GM23338 (cell line): ENCODE results near the gene IL4I1. TPM values are rescaled to one million over a fixed set of nuclear protein-coding genes. Genes with fewer than 3 reads are reported as not detected.

Experiments used
- ATAC-seq: fragments of 200-7000 bp; cut with Tn5 transposase; 3 replicates; pipeline ENCODE4 v1.9.1; 2020
- DNase-seq: peaks from one replicate; pipeline ENCODE4 v3.0.0-alpha.2; 2015; ENCODE audit warnings: low spot score
- H2AFZ ChIP-seq: fragments of 200-600 bp; sonication (generic); 2 replicates; pipeline ENCODE4 v1.8.0; 2016; ENCODE audit warnings: antibody characterized with exemption, mild to moderate bottlenecking, moderate library complexity
- H3F3A ChIP-seq: fragments of 200-600 bp; sonication (generic); replicated peaks from 2 replicates; pipeline ENCODE4 v1.8.0; 2017; ENCODE audit warnings: antibody characterized with exemption, mixed run types, low read depth
- H3K27ac ChIP-seq: fragments of 200-600 bp; sonication (generic); 2 replicates; pipeline ENCODE4 v1.6.1; 2016; ENCODE audit warnings: low read depth
- H3K27me3 ChIP-seq: fragments of 200-600 bp; sonication (generic); 2 replicates; pipeline ENCODE4 v1.8.0; 2016; ENCODE audit warnings: mild to moderate bottlenecking, mixed run types, moderate library complexity; ENCODE audit not compliant: insufficient read depth
- H3K36me3 ChIP-seq: fragments of 200-600 bp; sonication (generic); 2 replicates; pipeline ENCODE4 v1.8.0; 2016; ENCODE audit warnings: mild to moderate bottlenecking; ENCODE audit not compliant: insufficient read depth
- H3K4me1 ChIP-seq: fragments of 200-600 bp; sonication (generic); 2 replicates; pipeline ENCODE4 v1.8.0; 2016; ENCODE audit warnings: mild to moderate bottlenecking, moderate library complexity; ENCODE audit not compliant: insufficient read depth
- H3K4me2 ChIP-seq: fragments of 200-600 bp; sonication (generic); 2 replicates; pipeline ENCODE4 v1.7.1; 2017; ENCODE audit warnings: mixed run types
- H3K4me3 ChIP-seq: fragments of 200-600 bp; sonication (generic); 2 replicates; pipeline ENCODE4 v1.6.1; 2016; ENCODE audit warnings: mixed run types
- H3K79me2 ChIP-seq: fragments of 200-600 bp; sonication (generic); replicated peaks from 2 replicates; pipeline ENCODE4 v1.8.0; 2017; ENCODE audit warnings: mild to moderate bottlenecking; ENCODE audit not compliant: insufficient read depth
- H3K9me2 ChIP-seq: fragments of 200-600 bp; sonication (generic); 2 replicates; pipeline ENCODE4 v1.8.0; 2017; ENCODE audit not compliant: insufficient read depth
- H4K20me1 ChIP-seq: fragments of 200-600 bp; sonication (generic); replicated peaks from 2 replicates; pipeline ENCODE4 v1.8.0; 2017; ENCODE audit warnings: mild to moderate bottlenecking; ENCODE audit not compliant: insufficient read depth
- H3K27ac Mint-ChIP-seq: 2 replicates; pipeline ENCODE4 v1.8.0; 2020; ENCODE audit warnings: inconsistent platforms, mild to moderate bottlenecking, moderate library complexity, mixed read lengths
- H3K27me3 Mint-ChIP-seq: 3 replicates; pipeline ENCODE4 v1.8.0; 2022; ENCODE audit warnings: low read depth, mild to moderate bottlenecking, moderate library complexity, mixed read lengths, inconsistent platforms; ENCODE audit not compliant: insufficient read depth, poor library complexity
- H3K36me3 Mint-ChIP-seq: 3 replicates; pipeline ENCODE4 v1.8.0; 2021; ENCODE audit warnings: low read depth, mild to moderate bottlenecking, inconsistent platforms, moderate library complexity, mixed read lengths
- H3K4me1 Mint-ChIP-seq: 3 replicates; pipeline ENCODE4 v1.8.0; 2020; ENCODE audit warnings: mild to moderate bottlenecking, inconsistent platforms, mixed read lengths
- H3K4me3 Mint-ChIP-seq: 3 replicates; pipeline ENCODE4 v1.8.0; 2021; ENCODE audit warnings: moderate library complexity, mild to moderate bottlenecking, inconsistent platforms, mixed read lengths
- H3K9me3 Mint-ChIP-seq: 3 replicates; pipeline ENCODE4 v1.8.0; 2020; ENCODE audit warnings: moderate library complexity, mild to moderate bottlenecking, inconsistent platforms, mixed read lengths
- CREB1 ChIP-seq: fragments of 250-450 bp; sonication (Bioruptor Pico); IDR thresholded peaks from 2 replicates; pipeline ENCODE4 v1.5.0; 2020; ENCODE audit warnings: low read depth, mild to moderate bottlenecking, moderate library complexity
- EZH2 ChIP-seq: fragments of 200-600 bp; sonication (generic); IDR thresholded peaks from one replicate; pipeline ENCODE4 v1.8.0; 2017; ENCODE audit warnings: antibody characterized with exemption, mild to moderate bottlenecking, low read depth; ENCODE audit not compliant: unreplicated experiment
- EZH2phosphoT487 ChIP-seq: fragments of 200-600 bp; sonication (generic); IDR thresholded peaks from one replicate; pipeline ENCODE4 v1.8.1; 2018; ENCODE audit warnings: antibody characterized with exemption; ENCODE audit not compliant: unreplicated experiment
- JUNB ChIP-seq: IDR thresholded peaks from one replicate; pipeline ENCODE4 v1.6.1; 2016; ENCODE audit warnings: antibody characterized with exemption; ENCODE audit not compliant: unreplicated experiment
- NANOG ChIP-seq: IDR thresholded peaks from 2 replicates; pipeline ENCODE4 v1.6.1; 2016; ENCODE audit warnings: antibody characterized with exemption, borderline replicate concordance
- POLR2AphosphoS5 ChIP-seq: IDR thresholded peaks from 2 replicates; pipeline ENCODE4 v1.6.1; 2016; ENCODE audit warnings: antibody characterized with exemption, low read depth
- STAT1 ChIP-seq: IDR thresholded peaks from one replicate; pipeline ENCODE4 v1.6.1; 2016; ENCODE audit warnings: antibody characterized with exemption; ENCODE audit not compliant: unreplicated experiment
- ZNF114 ChIP-seq: fragments of 250-450 bp; sonication (Bioruptor Pico); IDR thresholded peaks from 2 replicates; pipeline ENCODE4 v1.5.0; 2020; ENCODE audit warnings: mild to moderate bottlenecking, moderate library complexity
- ZNF331 ChIP-seq: fragments of 250-450 bp; sonication (Bioruptor Pico); IDR thresholded peaks from 2 replicates; pipeline ENCODE4 v1.5.0; 2020; ENCODE audit warnings: low read depth, mild to moderate bottlenecking, moderate library complexity
- polyA plus RNA-seq: library from polyadenylated mRNA; unstranded; fragments of >200 nt; fragmentation: Nextera tagmentation; extraction: Ambion mirVana; gene quantifications from 2 replicates; pipeline ENCODE4 v1.2.1, GENCODE V29; 2016
- total RNA-seq: library from RNA; depleted of rRNA; stranded (reverse); fragments of >200 nt; shearing (Covaris generic); gene quantifications from 2 replicates; pipeline ENCODE4 v1.2.3, GENCODE V29; 2014
- TF ChIP-seq, protein P1 (sequence below): IDR thresholded peaks from one replicate; pipeline ENCODE4 v1.6.1; 2018; ENCODE audit warnings: antibody characterized with exemption; ENCODE audit not compliant: unreplicated experiment
- TF ChIP-seq, protein P2 (sequence below): IDR thresholded peaks from 2 replicates; pipeline ENCODE4 v1.6.1; 2016; ENCODE audit warnings: antibody characterized with exemption
- TF ChIP-seq, protein P3 (sequence below): fragments of 250-450 bp; sonication (Bioruptor Pico); IDR thresholded peaks from 2 replicates; pipeline ENCODE4 v1.5.0; 2020; ENCODE audit warnings: mild to moderate bottlenecking, moderate library complexity
- TF ChIP-seq, protein P4 (sequence below), 2 experiments: fragments of 200-600 bp in 1 of 2; sonication (generic) in 1 of 2; conservative IDR thresholded peaks; 2 replicates each; pipeline versions ENCODE4 v1.5.1 to v1.6.1; 2016 to 2017; ENCODE audit warnings: antibody characterized with exemption in 2 of 2, low read depth in 2 of 2, mild to moderate bottlenecking in 2 of 2, moderate library complexity in 1 of 2

IL4I1 gene
- total and polyA plus RNA-seq, 2 experiments from 2014 or later, result 0.60 to 0.69 TPM

DNA sequence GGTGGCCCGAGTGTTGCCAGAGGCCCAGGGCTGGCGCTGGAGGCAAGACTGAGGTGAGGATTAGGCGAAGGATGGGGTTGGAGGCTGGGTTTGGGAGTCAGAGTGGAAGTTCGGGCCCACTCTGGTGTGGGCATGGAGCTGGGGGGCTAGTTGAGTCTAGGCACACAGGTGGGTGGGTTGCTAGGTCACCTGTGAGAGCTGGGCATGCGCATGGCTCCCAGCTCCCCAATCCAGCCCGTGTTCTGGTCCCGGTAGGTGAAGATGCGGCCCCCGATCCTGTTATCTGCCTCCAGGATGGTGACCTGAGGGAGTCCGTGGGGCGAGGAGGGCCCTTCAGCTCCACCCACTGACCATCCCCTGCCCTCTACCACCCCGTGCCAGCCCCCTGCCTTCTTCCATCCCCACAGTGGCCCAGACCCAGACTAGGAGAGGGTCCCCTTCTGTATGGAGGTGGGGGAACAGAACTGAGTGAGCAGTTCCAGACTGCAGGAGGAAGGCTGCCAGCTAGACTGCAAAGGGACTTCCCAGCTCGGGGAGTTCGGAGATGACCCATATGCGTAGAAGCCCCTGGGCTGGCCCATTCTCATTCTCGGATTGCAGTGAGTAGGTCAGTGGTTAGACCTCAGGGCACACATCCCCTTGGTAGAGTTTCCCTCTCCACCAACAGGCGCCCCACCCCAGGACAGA is 1.7 kb downstream of the IL4I1 start:
- no peaks in the 10 kb centered on the region for H4K20me1 ChIP-seq
- H3K27me3 Mint-ChIP-seq, result peaks cover 21% of the 10 kb centered on the region
- H3K27ac ChIP-seq, result no peak overlapping the region
- H3K4me2 ChIP-seq, result no peak overlapping the region
- H3K79me2 ChIP-seq, result no peaks in the 10 kb centered on the region
- DNase-seq (no peak), ATAC-seq (no peak)
- H3K4me1 ChIP-seq, result peaks cover 9% of the 10 kb centered on the region; the same call in 1 of the 2 replicates
- no peaks in the 10 kb centered on the region; the same call in 2 of the 3 replicates for H3K9me3 Mint-ChIP-seq
- no peak for TF ChIP-seq ZNF114
- no peak for TF ChIP-seq EZH2phosphoT487
- TF ChIP-seq JUNB, result no peak
- no peak for TF ChIP-seq POLR2AphosphoS5
- TF ChIP-seq, protein P1, sequence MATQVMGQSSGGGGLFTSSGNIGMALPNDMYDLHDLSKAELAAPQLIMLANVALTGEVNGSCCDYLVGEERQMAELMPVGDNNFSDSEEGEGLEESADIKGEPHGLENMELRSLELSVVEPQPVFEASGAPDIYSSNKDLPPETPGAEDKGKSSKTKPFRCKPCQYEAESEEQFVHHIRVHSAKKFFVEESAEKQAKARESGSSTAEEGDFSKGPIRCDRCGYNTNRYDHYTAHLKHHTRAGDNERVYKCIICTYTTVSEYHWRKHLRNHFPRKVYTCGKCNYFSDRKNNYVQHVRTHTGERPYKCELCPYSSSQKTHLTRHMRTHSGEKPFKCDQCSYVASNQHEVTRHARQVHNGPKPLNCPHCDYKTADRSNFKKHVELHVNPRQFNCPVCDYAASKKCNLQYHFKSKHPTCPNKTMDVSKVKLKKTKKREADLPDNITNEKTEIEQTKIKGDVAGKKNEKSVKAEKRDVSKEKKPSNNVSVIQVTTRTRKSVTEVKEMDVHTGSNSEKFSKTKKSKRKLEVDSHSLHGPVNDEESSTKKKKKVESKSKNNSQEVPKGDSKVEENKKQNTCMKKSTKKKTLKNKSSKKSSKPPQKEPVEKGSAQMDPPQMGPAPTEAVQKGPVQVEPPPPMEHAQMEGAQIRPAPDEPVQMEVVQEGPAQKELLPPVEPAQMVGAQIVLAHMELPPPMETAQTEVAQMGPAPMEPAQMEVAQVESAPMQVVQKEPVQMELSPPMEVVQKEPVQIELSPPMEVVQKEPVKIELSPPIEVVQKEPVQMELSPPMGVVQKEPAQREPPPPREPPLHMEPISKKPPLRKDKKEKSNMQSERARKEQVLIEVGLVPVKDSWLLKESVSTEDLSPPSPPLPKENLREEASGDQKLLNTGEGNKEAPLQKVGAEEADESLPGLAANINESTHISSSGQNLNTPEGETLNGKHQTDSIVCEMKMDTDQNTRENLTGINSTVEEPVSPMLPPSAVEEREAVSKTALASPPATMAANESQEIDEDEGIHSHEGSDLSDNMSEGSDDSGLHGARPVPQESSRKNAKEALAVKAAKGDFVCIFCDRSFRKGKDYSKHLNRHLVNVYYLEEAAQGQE, result no peak
- TF ChIP-seq, protein P2, sequence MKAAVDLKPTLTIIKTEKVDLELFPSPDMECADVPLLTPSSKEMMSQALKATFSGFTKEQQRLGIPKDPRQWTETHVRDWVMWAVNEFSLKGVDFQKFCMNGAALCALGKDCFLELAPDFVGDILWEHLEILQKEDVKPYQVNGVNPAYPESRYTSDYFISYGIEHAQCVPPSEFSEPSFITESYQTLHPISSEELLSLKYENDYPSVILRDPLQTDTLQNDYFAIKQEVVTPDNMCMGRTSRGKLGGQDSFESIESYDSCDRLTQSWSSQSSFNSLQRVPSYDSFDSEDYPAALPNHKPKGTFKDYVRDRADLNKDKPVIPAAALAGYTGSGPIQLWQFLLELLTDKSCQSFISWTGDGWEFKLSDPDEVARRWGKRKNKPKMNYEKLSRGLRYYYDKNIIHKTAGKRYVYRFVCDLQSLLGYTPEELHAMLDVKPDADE, result no peak
- no peak for TF ChIP-seq NANOG
- TF ChIP-seq EZH2, result no peak
- TF ChIP-seq ZNF331 (CRISPR knock-in tag), result no peak
- TF ChIP-seq, protein P3, sequence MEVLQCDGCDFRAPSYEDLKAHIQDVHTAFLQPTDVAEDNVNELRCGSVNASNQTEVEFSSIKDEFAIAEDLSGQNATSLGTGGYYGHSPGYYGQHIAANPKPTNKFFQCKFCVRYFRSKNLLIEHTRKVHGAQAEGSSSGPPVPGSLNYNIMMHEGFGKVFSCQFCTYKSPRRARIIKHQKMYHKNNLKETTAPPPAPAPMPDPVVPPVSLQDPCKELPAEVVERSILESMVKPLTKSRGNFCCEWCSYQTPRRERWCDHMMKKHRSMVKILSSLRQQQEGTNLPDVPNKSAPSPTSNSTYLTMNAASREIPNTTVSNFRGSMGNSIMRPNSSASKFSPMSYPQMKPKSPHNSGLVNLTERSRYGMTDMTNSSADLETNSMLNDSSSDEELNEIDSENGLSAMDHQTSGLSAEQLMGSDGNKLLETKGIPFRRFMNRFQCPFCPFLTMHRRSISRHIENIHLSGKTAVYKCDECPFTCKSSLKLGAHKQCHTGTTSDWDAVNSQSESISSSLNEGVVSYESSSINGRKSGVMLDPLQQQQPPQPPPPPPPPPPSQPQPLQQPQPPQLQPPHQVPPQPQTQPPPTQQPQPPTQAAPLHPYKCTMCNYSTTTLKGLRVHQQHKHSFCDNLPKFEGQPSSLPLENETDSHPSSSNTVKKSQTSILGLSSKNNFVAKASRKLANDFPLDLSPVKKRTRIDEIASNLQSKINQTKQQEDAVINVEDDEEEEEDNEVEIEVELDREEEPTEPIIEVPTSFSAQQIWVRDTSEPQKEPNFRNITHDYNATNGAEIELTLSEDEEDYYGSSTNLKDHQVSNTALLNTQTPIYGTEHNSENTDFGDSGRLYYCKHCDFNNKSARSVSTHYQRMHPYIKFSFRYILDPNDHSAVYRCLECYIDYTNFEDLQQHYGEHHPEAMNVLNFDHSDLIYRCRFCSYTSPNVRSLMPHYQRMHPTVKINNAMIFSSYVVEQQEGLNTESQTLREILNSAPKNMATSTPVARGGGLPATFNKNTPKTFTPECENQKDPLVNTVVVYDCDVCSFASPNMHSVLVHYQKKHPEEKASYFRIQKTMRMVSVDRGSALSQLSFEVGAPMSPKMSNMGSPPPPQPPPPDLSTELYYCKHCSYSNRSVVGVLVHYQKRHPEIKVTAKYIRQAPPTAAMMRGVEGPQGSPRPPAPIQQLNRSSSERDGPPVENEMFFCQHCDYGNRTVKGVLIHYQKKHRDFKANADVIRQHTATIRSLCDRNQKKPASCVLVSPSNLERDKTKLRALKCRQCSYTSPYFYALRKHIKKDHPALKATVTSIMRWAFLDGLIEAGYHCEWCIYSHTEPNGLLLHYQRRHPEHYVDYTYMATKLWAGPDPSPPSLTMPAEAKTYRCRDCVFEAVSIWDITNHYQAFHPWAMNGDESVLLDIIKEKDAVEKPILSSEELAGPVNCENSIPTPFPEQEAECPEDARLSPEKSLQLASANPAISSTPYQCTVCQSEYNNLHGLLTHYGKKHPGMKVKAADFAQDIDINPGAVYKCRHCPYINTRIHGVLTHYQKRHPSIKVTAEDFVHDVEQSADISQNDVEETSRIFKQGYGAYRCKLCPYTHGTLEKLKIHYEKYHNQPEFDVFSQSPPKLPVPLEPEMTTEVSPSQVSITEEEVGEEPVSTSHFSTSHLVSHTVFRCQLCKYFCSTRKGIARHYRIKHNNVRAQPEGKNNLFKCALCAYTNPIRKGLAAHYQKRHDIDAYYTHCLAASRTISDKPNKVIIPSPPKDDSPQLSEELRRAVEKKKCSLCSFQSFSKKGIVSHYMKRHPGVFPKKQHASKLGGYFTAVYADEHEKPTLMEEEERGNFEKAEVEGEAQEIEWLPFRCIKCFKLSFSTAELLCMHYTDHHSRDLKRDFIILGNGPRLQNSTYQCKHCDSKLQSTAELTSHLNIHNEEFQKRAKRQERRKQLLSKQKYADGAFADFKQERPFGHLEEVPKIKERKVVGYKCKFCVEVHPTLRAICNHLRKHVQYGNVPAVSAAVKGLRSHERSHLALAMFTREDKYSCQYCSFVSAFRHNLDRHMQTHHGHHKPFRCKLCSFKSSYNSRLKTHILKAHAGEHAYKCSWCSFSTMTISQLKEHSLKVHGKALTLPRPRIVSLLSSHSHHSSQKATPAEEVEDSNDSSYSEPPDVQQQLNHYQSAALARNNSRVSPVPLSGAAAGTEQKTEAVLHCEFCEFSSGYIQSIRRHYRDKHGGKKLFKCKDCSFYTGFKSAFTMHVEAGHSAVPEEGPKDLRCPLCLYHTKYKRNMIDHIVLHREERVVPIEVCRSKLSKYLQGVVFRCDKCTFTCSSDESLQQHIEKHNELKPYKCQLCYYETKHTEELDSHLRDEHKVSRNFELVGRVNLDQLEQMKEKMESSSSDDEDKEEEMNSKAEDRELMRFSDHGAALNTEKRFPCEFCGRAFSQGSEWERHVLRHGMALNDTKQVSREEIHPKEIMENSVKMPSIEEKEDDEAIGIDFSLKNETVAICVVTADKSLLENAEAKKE (CRISPR knock-in tag), result no peak
- TF ChIP-seq, protein P4, sequence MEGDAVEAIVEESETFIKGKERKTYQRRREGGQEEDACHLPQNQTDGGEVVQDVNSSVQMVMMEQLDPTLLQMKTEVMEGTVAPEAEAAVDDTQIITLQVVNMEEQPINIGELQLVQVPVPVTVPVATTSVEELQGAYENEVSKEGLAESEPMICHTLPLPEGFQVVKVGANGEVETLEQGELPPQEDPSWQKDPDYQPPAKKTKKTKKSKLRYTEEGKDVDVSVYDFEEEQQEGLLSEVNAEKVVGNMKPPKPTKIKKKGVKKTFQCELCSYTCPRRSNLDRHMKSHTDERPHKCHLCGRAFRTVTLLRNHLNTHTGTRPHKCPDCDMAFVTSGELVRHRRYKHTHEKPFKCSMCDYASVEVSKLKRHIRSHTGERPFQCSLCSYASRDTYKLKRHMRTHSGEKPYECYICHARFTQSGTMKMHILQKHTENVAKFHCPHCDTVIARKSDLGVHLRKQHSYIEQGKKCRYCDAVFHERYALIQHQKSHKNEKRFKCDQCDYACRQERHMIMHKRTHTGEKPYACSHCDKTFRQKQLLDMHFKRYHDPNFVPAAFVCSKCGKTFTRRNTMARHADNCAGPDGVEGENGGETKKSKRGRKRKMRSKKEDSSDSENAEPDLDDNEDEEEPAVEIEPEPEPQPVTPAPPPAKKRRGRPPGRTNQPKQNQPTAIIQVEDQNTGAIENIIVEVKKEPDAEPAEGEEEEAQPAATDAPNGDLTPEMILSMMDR (conservative IDR thresholded peaks at IDR 0.05; ENCODE audit: low read depth in 2 of 2), result no peak
- no peak for TF ChIP-seq CREB1 (CRISPR knock-in tag)
- TF ChIP-seq STAT1, result no peak
- no peak overlapping the region for H3K4me3 Mint-ChIP-seq
- H2AFZ ChIP-seq, result no peak overlapping the region
- peaks cover 17% of the 10 kb centered on the region for H3K4me1 Mint-ChIP-seq
- no peaks in the 10 kb centered on the region for H3K36me3 Mint-ChIP-seq
- H3K4me3 ChIP-seq, result no peak overlapping the region
- H3K27me3 ChIP-seq, result no peaks in the 10 kb centered on the region
- H3K9me2 ChIP-seq, result no peaks in the 10 kb centered on the region
- H3F3A ChIP-seq, result peaks cover 7% of the 10 kb centered on the region; the same call in 1 of the 2 replicates
- H3K36me3 ChIP-seq, result no peaks in the 10 kb centered on the region
- H3K27ac Mint-ChIP-seq, result no peak overlapping the region
